Measurements from ENCODE around the gene SLC49A3.

The SLC49A3 gene

DNA sequence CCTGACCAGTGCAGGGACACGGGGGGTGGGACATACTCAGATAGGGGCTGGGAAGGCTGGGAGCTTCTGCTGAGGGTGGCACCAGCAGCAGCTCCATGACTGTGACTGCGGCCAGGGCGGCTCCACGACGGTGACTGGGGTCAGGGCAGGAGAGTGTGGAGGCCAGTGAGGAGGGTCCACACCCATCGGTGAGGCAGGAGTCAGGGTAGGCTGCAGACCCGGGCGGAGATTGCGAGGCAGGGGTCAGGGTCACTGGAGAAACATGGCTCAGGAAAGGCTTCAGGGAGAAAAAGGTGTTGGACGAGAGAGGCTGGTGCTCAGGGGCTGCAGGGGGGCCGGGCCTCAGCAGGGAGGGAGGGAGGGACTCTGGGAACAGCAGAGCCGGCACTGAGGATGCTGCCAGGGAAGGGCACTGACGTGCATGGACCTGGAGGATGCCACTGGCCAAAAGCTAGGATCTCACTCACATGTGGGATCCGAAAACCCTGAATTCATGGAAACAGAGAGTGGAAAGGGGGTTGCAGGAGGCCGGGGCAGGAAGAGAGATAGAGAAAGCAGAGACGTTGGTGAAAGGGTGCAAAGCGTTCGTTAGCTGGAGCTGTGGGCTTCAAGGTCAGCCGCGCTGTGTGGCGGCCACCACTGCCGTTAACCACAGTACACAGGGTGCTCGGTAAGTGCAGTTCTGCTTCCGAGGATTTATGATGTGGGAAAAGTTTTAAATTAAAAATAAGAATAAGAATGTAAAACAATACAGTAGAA is 36.9 kb downstream of the SLC49A3 start:
- H3K4me1 ChIP-seq (ENCODE audit: insufficient read depth, low read length, poor library complexity, severe bottlenecking): no peaks in the 10 kb centered on the region
- H3K27me3 ChIP-seq (ENCODE audit: insufficient read depth, low read length, poor library complexity, severe bottlenecking): no peaks in the 10 kb centered on the region
- no peak overlapping the region for H3K4me3 ChIP-seq (ENCODE audit: low read length, poor library complexity, severe bottlenecking)
- H3F3A ChIP-seq (ENCODE audit: low read depth): no peaks in the 10 kb centered on the region
- no peak for TF ChIP-seq CTCF (conservative IDR thresholded peaks at IDR 0.05; ENCODE audit: low read length)
- TF ChIP-seq EZH2phosphoT487 (IDR thresholded peaks at IDR 0.05; ENCODE audit: borderline replicate concordance): no peak
- no peak overlapping the region for H3K4me2 ChIP-seq (ENCODE audit: low read depth, low read length, poor library complexity, severe bottlenecking)
- no peaks in the 10 kb centered on the region for H3K9me2 ChIP-seq (replicated peaks; ENCODE audit: low read depth, low read length)
- no peaks in the 10 kb centered on the region for H4K20me1 ChIP-seq (ENCODE audit: insufficient read depth, low read length, poor library complexity, severe bottlenecking)
- no peak overlapping the region for H2AFZ ChIP-seq (ENCODE audit: low read length)
- H3K36me3 ChIP-seq (ENCODE audit: insufficient read depth, low read length): no peaks in the 10 kb centered on the region
- peaks cover 25% of the 10 kb centered on the region; the same call in 1 of the 2 replicates for H3K9me3 ChIP-seq (ENCODE audit: insufficient read depth, low read depth, low read length)
- H3K79me2 ChIP-seq (ENCODE audit: insufficient read depth, low read length): no peaks in the 10 kb centered on the region
- no peak overlapping the region for H3K9ac ChIP-seq (ENCODE audit: low read depth, low read length, poor library complexity, severe bottlenecking)

DNA sequence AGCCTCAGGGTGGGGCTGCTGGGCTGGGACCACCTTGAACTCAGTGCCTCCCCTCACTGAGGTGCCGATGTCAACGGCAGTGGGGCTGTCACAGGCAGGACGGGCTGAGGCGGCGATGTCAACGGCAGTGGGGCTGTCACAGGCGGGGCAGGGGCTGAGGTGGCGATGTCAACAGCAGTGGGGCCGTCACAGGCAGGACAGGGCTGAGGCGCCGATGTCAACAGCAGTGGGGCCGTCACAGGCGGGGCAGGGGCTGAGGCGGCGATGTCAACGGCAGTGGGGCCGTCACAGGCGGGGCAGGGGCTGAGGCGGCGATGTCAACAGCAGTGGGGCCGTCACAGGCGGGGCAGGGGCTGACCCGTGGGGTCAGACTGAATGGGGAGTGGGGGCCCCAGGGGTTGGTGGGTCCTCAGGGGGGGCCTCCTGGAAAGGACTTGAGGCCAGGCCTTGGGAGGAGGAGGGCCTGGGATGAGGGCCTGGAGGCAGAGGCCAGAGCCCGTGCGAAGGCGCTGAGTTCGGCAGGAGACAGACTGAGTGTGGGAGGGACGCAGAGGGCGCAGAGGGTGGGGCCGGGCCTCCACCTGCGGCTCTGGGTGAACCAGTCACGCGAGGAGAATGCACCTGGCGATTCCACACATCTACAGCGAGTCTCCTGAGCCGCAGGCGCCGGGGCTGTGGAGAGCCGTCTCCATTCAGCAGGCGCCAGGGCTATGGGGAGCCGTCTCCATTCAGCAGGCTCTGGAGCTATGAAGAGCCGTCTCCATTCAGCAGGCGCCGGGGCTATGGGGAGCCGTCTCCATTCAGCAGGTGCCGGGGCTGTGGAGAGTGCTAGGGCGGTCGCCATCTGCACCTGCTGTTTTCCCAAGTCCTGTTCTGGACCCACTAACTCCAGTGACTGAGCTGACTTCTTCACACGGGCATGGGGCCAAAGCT is 37.7 kb downstream of the SLC49A3 start:
- H3K9ac ChIP-seq (ENCODE audit: low read depth, low read length, poor library complexity, severe bottlenecking): no peak overlapping the region
- no peak overlapping the region for H2AFZ ChIP-seq (ENCODE audit: low read length)
- H3F3A ChIP-seq (ENCODE audit: low read depth): no peaks in the 10 kb centered on the region
- H3K4me2 ChIP-seq (ENCODE audit: low read depth, low read length, poor library complexity, severe bottlenecking): no peak overlapping the region
- H3K9me3 ChIP-seq (ENCODE audit: insufficient read depth, low read depth, low read length): peaks cover 30% of the 10 kb centered on the region; the same call in 1 of the 2 replicates
- H3K79me2 ChIP-seq (ENCODE audit: insufficient read depth, low read length): no peaks in the 10 kb centered on the region
- H3K4me3 ChIP-seq (ENCODE audit: low read length, poor library complexity, severe bottlenecking): no peak overlapping the region
- no peaks in the 10 kb centered on the region for H3K4me1 ChIP-seq (ENCODE audit: insufficient read depth, low read length, poor library complexity, severe bottlenecking)
- no peaks in the 10 kb centered on the region for H4K20me1 ChIP-seq (ENCODE audit: insufficient read depth, low read length, poor library complexity, severe bottlenecking)
- no peaks in the 10 kb centered on the region for H3K9me2 ChIP-seq (replicated peaks; ENCODE audit: low read depth, low read length)
- no peaks in the 10 kb centered on the region for H3K27me3 ChIP-seq (ENCODE audit: insufficient read depth, low read length, poor library complexity, severe bottlenecking)
- no peaks in the 10 kb centered on the region for H3K36me3 ChIP-seq (ENCODE audit: insufficient read depth, low read length)
- TF ChIP-seq CTCF (conservative IDR thresholded peaks at IDR 0.05; ENCODE audit: low read length) (no peak), EZH2phosphoT487 (IDR thresholded peaks at IDR 0.05; ENCODE audit: borderline replicate concordance) (no peak)

DNA sequence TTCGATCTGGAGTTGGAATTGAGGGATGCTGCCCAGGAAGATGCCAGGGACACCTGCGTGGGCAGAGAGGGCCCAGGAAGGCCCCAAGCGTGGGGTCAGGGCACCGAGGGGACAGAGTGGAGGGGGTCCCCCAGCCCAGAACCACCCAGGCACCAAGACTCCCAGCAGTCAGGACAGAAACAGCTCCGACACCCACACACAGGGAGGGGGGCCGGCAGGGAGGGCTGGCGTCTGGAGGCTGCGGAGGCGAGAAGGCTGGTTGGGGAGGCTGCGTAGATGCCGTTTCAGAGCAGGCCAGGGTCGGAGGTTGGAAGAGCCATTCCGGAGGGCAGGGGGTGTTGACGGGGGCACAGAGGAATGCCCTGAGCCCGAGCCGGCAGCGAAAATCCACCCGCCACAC is 38.5 kb downstream of the SLC49A3 start:
- no peaks in the 10 kb centered on the region for H3K4me1 ChIP-seq (ENCODE audit: insufficient read depth, low read length, poor library complexity, severe bottlenecking)
- peaks cover 34% of the 10 kb centered on the region; the same call in 1 of the 2 replicates for H3K9me3 ChIP-seq (ENCODE audit: insufficient read depth, low read depth, low read length)
- no peak overlapping the region for H3K4me2 ChIP-seq (ENCODE audit: low read depth, low read length, poor library complexity, severe bottlenecking)
- H3K9me2 ChIP-seq (replicated peaks; ENCODE audit: low read depth, low read length): no peaks in the 10 kb centered on the region
- H3K36me3 ChIP-seq (ENCODE audit: insufficient read depth, low read length): no peaks in the 10 kb centered on the region
- no peak overlapping the region for H2AFZ ChIP-seq (ENCODE audit: low read length)
- no peaks in the 10 kb centered on the region for H3K27me3 ChIP-seq (ENCODE audit: insufficient read depth, low read length, poor library complexity, severe bottlenecking)
- no peak overlapping the region for H3K9ac ChIP-seq (ENCODE audit: low read depth, low read length, poor library complexity, severe bottlenecking)
- H3F3A ChIP-seq (ENCODE audit: low read depth): no peaks in the 10 kb centered on the region
- H3K79me2 ChIP-seq (ENCODE audit: insufficient read depth, low read length): no peaks in the 10 kb centered on the region
- no peak for TF ChIP-seq CTCF (conservative IDR thresholded peaks at IDR 0.05; ENCODE audit: low read length)
- TF ChIP-seq EZH2phosphoT487 (IDR thresholded peaks at IDR 0.05; ENCODE audit: borderline replicate concordance): no peak
- H3K4me3 ChIP-seq (ENCODE audit: low read length, poor library complexity, severe bottlenecking): no peak overlapping the region
- no peaks in the 10 kb centered on the region for H4K20me1 ChIP-seq (ENCODE audit: insufficient read depth, low read length, poor library complexity, severe bottlenecking)
